ENCODE measurements around the gene FOSL2.

The FOSL2 gene

DNA sequence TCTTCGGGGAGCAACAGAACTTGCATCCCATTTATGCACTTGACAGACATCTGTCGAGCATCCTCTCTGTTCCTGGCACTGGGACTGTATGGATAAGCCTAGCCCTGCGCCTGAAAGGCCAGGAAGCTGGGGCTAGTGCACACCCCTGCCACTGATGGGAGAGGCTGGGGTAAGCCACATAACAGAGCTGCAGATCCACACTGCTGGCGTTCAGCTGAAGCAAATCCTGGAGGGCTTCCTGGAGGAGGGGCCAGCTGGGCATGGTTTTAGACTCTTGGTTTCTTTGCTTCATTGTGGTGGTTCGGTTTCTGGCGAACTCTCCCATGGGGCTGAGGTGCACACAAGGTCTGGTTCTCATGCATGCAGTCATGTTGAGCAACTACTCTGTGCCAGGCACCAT, 45.5 kb upstream of the FOSL2 start:
- no peaks in the 10 kb centered on the region for H3K36me3 ChIP-seq (ENCODE audit: insufficient read depth, low read length)
- H3F3A ChIP-seq (ENCODE audit: low read depth) = no peaks in the 10 kb centered on the region
- H3K9me2 ChIP-seq (replicated peaks; ENCODE audit: low read depth, low read length) = no peaks in the 10 kb centered on the region
- no peaks in the 10 kb centered on the region for H3K9me3 ChIP-seq (ENCODE audit: insufficient read depth, low read depth, low read length)
- no peaks in the 10 kb centered on the region for H3K27me3 ChIP-seq (ENCODE audit: insufficient read depth, low read length, poor library complexity, severe bottlenecking)
- H4K20me1 ChIP-seq (ENCODE audit: insufficient read depth, low read length, poor library complexity, severe bottlenecking) = no peaks in the 10 kb centered on the region
- no peaks in the 10 kb centered on the region for H3K79me2 ChIP-seq (ENCODE audit: insufficient read depth, low read length)
- no peak overlapping the region for H3K9ac ChIP-seq (ENCODE audit: low read depth, low read length, poor library complexity, severe bottlenecking)
- H3K4me2 ChIP-seq (ENCODE audit: low read depth, low read length, poor library complexity, severe bottlenecking) = no peak overlapping the region
- no peak overlapping the region for H3K4me3 ChIP-seq (ENCODE audit: low read length, poor library complexity, severe bottlenecking)
- H2AFZ ChIP-seq (ENCODE audit: low read length) = no peak overlapping the region
- TF ChIP-seq, protein P1, sequence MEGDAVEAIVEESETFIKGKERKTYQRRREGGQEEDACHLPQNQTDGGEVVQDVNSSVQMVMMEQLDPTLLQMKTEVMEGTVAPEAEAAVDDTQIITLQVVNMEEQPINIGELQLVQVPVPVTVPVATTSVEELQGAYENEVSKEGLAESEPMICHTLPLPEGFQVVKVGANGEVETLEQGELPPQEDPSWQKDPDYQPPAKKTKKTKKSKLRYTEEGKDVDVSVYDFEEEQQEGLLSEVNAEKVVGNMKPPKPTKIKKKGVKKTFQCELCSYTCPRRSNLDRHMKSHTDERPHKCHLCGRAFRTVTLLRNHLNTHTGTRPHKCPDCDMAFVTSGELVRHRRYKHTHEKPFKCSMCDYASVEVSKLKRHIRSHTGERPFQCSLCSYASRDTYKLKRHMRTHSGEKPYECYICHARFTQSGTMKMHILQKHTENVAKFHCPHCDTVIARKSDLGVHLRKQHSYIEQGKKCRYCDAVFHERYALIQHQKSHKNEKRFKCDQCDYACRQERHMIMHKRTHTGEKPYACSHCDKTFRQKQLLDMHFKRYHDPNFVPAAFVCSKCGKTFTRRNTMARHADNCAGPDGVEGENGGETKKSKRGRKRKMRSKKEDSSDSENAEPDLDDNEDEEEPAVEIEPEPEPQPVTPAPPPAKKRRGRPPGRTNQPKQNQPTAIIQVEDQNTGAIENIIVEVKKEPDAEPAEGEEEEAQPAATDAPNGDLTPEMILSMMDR (conservative IDR thresholded peaks at IDR 0.05; ENCODE audit: low read length) = no peak
- TF ChIP-seq EZH2phosphoT487 (IDR thresholded peaks at IDR 0.05; ENCODE audit: borderline replicate concordance) = no peak
- peaks cover 4% of the 10 kb centered on the region for H3K4me1 ChIP-seq (ENCODE audit: insufficient read depth, low read length, poor library complexity, severe bottlenecking)

GRCh38 chr2:28347596-28347995, 45.1 kb upstream of the FOSL2 start:
- H4K20me1 ChIP-seq (ENCODE audit: insufficient read depth, low read length, poor library complexity, severe bottlenecking) = no peaks in the 10 kb centered on the region
- no peaks in the 10 kb centered on the region for H3K27me3 ChIP-seq (ENCODE audit: insufficient read depth, low read length, poor library complexity, severe bottlenecking)
- H3K9me3 ChIP-seq (ENCODE audit: insufficient read depth, low read depth, low read length) = no peaks in the 10 kb centered on the region
- no peaks in the 10 kb centered on the region for H3K79me2 ChIP-seq (ENCODE audit: insufficient read depth, low read length)
- no peaks in the 10 kb centered on the region for H3F3A ChIP-seq (ENCODE audit: low read depth)
- H3K4me2 ChIP-seq (ENCODE audit: low read depth, low read length, poor library complexity, severe bottlenecking) = no peak overlapping the region
- H3K36me3 ChIP-seq (ENCODE audit: insufficient read depth, low read length) = no peaks in the 10 kb centered on the region
- TF ChIP-seq, protein P1 (conservative IDR thresholded peaks at IDR 0.05; ENCODE audit: low read length) = no peak
- TF ChIP-seq EZH2phosphoT487 (IDR thresholded peaks at IDR 0.05; ENCODE audit: borderline replicate concordance) = no peak
- H3K4me1 ChIP-seq (ENCODE audit: insufficient read depth, low read length, poor library complexity, severe bottlenecking) = peaks cover 4% of the 10 kb centered on the region
- no peak overlapping the region for H3K4me3 ChIP-seq (ENCODE audit: low read length, poor library complexity, severe bottlenecking)
- H3K9ac ChIP-seq (ENCODE audit: low read depth, low read length, poor library complexity, severe bottlenecking) = no peak overlapping the region
- no peaks in the 10 kb centered on the region for H3K9me2 ChIP-seq (replicated peaks; ENCODE audit: low read depth, low read length)
- H2AFZ ChIP-seq (ENCODE audit: low read length) = no peak overlapping the region

- Histone ChIP-seq H3K79me2 (ENCODE audit: insufficient read depth, low read length) (no peaks in the 10 kb centered on the region), H4K20me1 (ENCODE audit: insufficient read depth, low read length, poor library complexity, severe bottlenecking) (no peaks in the 10 kb centered on the region), H3K27me3 (ENCODE audit: insufficient read depth, low read length, poor library complexity, severe bottlenecking) (no peaks in the 10 kb centered on the region), H2AFZ (ENCODE audit: low read length) (no peak overlapping the region), H3K9ac (ENCODE audit: low read depth, low read length, poor library complexity, severe bottlenecking) (no peak overlapping the region), H3K9me2 (replicated peaks; ENCODE audit: low read depth, low read length) (no peaks in the 10 kb centered on the region), H3K36me3 (ENCODE audit: insufficient read depth, low read length) (no peaks in the 10 kb centered on the region), H3K9me3 (ENCODE audit: insufficient read depth, low read depth, low read length) (no peaks in the 10 kb centered on the region), H3K4me2 (ENCODE audit: low read depth, low read length, poor library complexity, severe bottlenecking) (no peak overlapping the region), H3F3A (ENCODE audit: low read depth) (no peaks in the 10 kb centered on the region), H3K4me1 (ENCODE audit: insufficient read depth, low read length, poor library complexity, severe bottlenecking) (peaks cover 4% of the 10 kb centered on the region), H3K4me3 (ENCODE audit: low read length, poor library complexity, severe bottlenecking) (no peak overlapping the region)
- TF ChIP-seq, protein P1 (conservative IDR thresholded peaks at IDR 0.05; ENCODE audit: low read length) = no peak
- TF ChIP-seq EZH2phosphoT487 (IDR thresholded peaks at IDR 0.05; ENCODE audit: borderline replicate concordance) = no peak
These were observed 44.5 kb upstream of the FOSL2 start for GRCh38 chr2:28348149-28348567.

Data from Loucy (cell line).